ENCODE data around the gene SPDYE2B. TPM values are rescaled to one million over a fixed set of nuclear protein-coding genes. Genes with fewer than 3 reads are reported as not detected.
A peak's percentile ranks its signal among the peaks of the same experiment; 100 is the strongest.
"Not testable (repeated sequence)": the region's sequence is repeated elsewhere in the genome, so short reads cannot be mapped to it uniquely, and the experiment has no call there.

SPDYE2B gene
- total RNA-seq, 2 experiments from 2014 or later = not detected

DNA sequence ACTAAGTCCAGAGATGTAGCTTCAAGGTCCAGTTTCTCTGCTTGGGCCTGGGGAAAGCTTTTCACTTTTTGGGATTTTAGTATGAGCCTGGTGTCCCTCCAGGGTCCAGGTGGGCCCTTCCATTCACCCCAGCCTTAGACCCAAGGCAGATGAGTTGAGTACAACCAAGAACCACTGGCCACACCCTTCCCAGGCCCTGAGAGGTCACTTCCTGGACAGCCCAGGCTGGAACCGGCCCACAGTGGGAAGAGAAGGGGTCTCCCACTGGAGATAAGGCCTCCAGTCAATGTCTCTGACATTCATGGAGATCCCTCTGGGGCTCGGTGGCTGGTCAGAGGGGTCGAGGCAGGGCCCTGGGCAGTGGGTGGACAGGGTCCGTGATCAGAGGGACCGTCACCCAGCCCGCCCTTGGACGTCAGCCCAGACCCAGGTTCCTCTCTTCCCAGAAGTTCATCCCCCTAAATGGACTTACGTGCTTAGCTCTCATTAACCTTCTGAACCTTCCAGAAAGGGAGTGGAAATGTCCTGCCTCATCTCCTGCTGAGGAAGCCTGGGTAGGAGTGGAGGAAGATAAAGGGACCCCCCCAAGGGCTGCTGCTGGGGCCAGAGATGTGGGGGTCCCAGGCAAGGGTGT lies 22.7 kb upstream of the SPDYE2B start:
- H3K36me3 Mint-ChIP-seq (ENCODE audit: low read depth); H3K36me3 ChIP-seq (ENCODE audit: insufficient read depth, low read length); H3K4me3 Mint-ChIP-seq; H3K27ac Mint-ChIP-seq; intact Hi-C loops (cut with DNase I, micrococcal nuclease); H3K4me1 ChIP-seq (ENCODE audit: insufficient read depth, low read length); H3K27me3 Mint-ChIP-seq; CTCF ChIA-PET; H3K27me3 ChIP-seq (ENCODE audit: control insufficient read depth in 1 of 2, insufficient read depth in 2 of 2, low read length in 2 of 2); H3K4me1 Mint-ChIP-seq (ENCODE audit: low read depth); H3K27ac ChIP-seq (ENCODE audit: low read depth in 1 of 2, low read length in 2 of 2); DNase-seq; POLR2A ChIA-PET; H3K4me3 ChIP-seq (ENCODE audit: low read length); ATAC-seq (ENCODE audit: poor library complexity); H3K9me3 ChIP-seq (ENCODE audit: control insufficient read depth in 1 of 2, insufficient read depth in 1 of 2, low read length in 2 of 2); H3K9me3 Mint-ChIP-seq: not testable (repeated sequence)

DNA sequence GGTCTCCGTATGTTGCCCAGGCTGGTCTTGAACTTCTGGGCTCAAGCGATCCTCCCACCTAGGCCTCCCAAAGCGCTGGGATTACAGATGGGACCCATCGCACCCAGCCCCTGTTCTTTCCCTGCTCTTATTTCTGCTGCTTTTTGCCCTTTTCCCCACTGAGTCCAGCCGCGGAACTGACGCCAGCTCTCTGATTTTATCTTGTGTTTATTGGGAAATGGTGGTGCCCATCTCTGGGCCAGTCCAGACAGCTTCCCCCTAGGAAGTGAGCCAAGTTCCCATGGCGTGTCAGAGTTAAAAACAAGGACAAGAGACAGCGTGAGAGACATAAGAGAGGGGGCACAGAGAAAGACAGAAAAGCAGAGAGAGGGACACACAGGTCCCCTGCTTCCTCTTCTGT lies 19.5 kb upstream of the SPDYE2B start:
- CTCF ChIA-PET; H3K27me3 ChIP-seq (ENCODE audit: control insufficient read depth in 1 of 2, insufficient read depth in 2 of 2, low read length in 2 of 2); H3K9me3 Mint-ChIP-seq; POLR2A ChIA-PET; H3K4me3 Mint-ChIP-seq; H3K27me3 Mint-ChIP-seq; ATAC-seq (ENCODE audit: poor library complexity); H3K36me3 ChIP-seq (ENCODE audit: insufficient read depth, low read length); H3K4me1 ChIP-seq (ENCODE audit: insufficient read depth, low read length); H3K4me1 Mint-ChIP-seq (ENCODE audit: low read depth); H3K36me3 Mint-ChIP-seq (ENCODE audit: low read depth); intact Hi-C loops (cut with DNase I, micrococcal nuclease); H3K27ac ChIP-seq (ENCODE audit: low read depth in 1 of 2, low read length in 2 of 2); H3K27ac Mint-ChIP-seq; H3K9me3 ChIP-seq (ENCODE audit: control insufficient read depth in 1 of 2, insufficient read depth in 1 of 2, low read length in 2 of 2); H3K4me3 ChIP-seq (ENCODE audit: low read length): not testable (repeated sequence)
- peak in 1 of 14 experiments; percentile 4 for DNase-seq

DNA sequence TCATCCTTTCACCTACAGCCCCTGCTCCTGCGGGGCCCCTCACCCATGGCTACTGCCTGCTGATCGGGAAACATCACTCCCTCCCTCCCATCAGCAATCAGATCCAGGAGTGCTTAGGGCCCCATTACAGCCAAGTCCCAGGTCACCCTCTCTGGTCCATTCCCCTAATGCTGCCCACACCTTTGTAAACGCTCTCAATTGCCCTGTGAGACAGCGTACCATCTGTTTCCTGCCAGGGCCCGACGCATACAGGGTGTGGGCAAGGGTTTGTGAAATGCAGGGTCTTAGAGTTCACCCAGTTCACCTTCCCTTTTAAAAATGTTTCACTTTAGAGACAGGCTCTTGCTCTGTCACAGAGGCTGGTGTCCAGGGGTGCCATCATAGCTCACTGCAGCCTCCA lies 15.8 kb upstream of the SPDYE2B start:
- H3K27me3 ChIP-seq (ENCODE audit: control insufficient read depth in 1 of 2, insufficient read depth in 2 of 2, low read length in 2 of 2); H3K27ac Mint-ChIP-seq; intact Hi-C loops (cut with DNase I, micrococcal nuclease); H3K4me1 ChIP-seq (ENCODE audit: insufficient read depth, low read length); H3K27me3 Mint-ChIP-seq; H3K36me3 Mint-ChIP-seq (ENCODE audit: low read depth); H3K9me3 ChIP-seq (ENCODE audit: control insufficient read depth in 1 of 2, insufficient read depth in 1 of 2, low read length in 2 of 2); H3K27ac ChIP-seq (ENCODE audit: low read depth in 1 of 2, low read length in 2 of 2); H3K9me3 Mint-ChIP-seq; H3K4me1 Mint-ChIP-seq (ENCODE audit: low read depth); H3K36me3 ChIP-seq (ENCODE audit: insufficient read depth, low read length); POLR2A ChIA-PET; H3K4me3 ChIP-seq (ENCODE audit: low read length); ATAC-seq (ENCODE audit: poor library complexity); CTCF ChIA-PET; H3K4me3 Mint-ChIP-seq: not testable (repeated sequence)
- peak in 1 of 14 experiments; percentile 19 for DNase-seq

DNA sequence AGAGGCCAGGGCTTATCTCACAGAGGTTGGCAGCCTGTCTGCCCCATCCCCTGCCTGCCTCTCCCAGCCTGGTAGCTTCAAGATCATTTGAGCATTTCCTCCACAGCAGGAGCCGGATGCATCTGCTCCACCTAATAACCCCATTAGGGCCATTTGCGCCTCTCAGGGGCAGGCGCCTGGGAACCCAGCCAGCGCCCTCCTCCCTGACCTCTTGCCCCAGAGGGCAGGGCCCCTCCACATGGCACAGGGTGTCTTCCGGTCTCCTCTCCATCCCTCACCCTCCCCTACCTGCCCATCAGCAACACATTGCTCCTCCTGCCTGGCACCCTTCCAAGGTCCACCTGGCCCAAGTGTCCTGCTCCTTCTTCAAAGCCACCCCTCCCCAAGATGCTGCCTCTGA lies 14.8 kb upstream of the SPDYE2B start:
- H3K27ac ChIP-seq (ENCODE audit: low read depth in 1 of 2, low read length in 2 of 2); H3K4me3 Mint-ChIP-seq; CTCF ChIA-PET; H3K9me3 Mint-ChIP-seq; H3K27me3 ChIP-seq (ENCODE audit: control insufficient read depth in 1 of 2, insufficient read depth in 2 of 2, low read length in 2 of 2); DNase-seq; POLR2A ChIA-PET; H3K27ac Mint-ChIP-seq; H3K36me3 ChIP-seq (ENCODE audit: insufficient read depth, low read length); H3K4me1 Mint-ChIP-seq (ENCODE audit: low read depth); H3K9me3 ChIP-seq (ENCODE audit: control insufficient read depth in 1 of 2, insufficient read depth in 1 of 2, low read length in 2 of 2); H3K36me3 Mint-ChIP-seq (ENCODE audit: low read depth); H3K4me3 ChIP-seq (ENCODE audit: low read length); H3K4me1 ChIP-seq (ENCODE audit: insufficient read depth, low read length); intact Hi-C loops (cut with DNase I, micrococcal nuclease); ATAC-seq (ENCODE audit: poor library complexity); H3K27me3 Mint-ChIP-seq: not testable (repeated sequence)

DNA sequence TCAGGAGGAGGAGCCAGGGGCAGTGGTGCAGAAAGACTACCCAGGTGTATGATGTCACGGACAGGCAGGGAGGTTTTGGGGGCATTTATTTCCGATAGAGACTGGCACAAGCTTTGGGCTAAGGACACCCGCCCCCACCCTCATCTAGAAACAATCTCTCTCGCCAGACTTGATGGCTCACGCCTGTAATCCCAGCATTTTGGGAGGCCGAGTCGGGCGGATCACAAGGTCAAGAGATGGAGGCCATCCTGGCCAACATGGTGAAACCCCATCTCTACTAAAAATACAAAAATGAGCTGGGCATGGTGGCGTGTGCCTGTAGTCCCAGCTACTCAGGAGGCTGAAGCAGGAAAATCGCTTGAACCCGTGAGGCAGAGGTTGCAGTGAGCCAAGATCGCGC lies 13.2 kb upstream of the SPDYE2B start:
- H3K9me3 ChIP-seq (ENCODE audit: control insufficient read depth in 1 of 2, insufficient read depth in 1 of 2, low read length in 2 of 2); H3K27ac ChIP-seq (ENCODE audit: low read depth in 1 of 2, low read length in 2 of 2); ATAC-seq (ENCODE audit: poor library complexity); H3K4me1 ChIP-seq (ENCODE audit: insufficient read depth, low read length); H3K27me3 ChIP-seq (ENCODE audit: control insufficient read depth in 1 of 2, insufficient read depth in 2 of 2, low read length in 2 of 2); H3K9me3 Mint-ChIP-seq; intact Hi-C loops (cut with DNase I, micrococcal nuclease); H3K27me3 Mint-ChIP-seq; H3K36me3 ChIP-seq (ENCODE audit: insufficient read depth, low read length); H3K4me3 Mint-ChIP-seq; H3K27ac Mint-ChIP-seq; H3K4me3 ChIP-seq (ENCODE audit: low read length); H3K36me3 Mint-ChIP-seq (ENCODE audit: low read depth); POLR2A ChIA-PET; H3K4me1 Mint-ChIP-seq (ENCODE audit: low read depth); CTCF ChIA-PET: not testable (repeated sequence)
- DNase-seq = peak in 1 of 14 experiments; percentile 16

DNA sequence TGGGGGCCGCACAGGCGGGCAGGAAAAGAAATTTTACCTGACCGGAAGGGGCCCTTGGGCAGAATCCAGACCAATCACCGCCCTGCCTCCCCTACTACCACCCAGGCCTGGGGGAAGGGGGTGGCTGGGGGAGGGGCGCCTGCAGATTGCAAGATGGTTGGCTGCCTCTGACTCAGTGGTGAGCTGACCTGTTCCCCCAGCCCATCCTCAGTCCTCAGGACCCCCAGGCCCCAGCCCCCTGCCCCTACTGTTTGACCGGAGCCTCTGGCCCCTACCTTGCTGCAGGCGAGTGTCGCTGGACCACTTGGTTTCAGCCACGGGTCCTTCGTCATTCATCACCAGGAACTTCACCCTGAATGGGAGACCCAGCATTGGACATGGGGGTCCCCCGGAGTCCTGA lies 11.3 kb upstream of the SPDYE2B start:
- ATAC-seq (ENCODE audit: poor library complexity); H3K4me1 Mint-ChIP-seq (ENCODE audit: low read depth); H3K4me3 ChIP-seq (ENCODE audit: low read length); H3K9me3 Mint-ChIP-seq; H3K4me1 ChIP-seq (ENCODE audit: insufficient read depth, low read length); H3K27me3 ChIP-seq (ENCODE audit: control insufficient read depth in 1 of 2, insufficient read depth in 2 of 2, low read length in 2 of 2); H3K27me3 Mint-ChIP-seq; intact Hi-C loops (cut with DNase I, micrococcal nuclease); H3K36me3 Mint-ChIP-seq (ENCODE audit: low read depth); POLR2A ChIA-PET; H3K27ac ChIP-seq (ENCODE audit: low read depth in 1 of 2, low read length in 2 of 2); CTCF ChIA-PET; H3K9me3 ChIP-seq (ENCODE audit: control insufficient read depth in 1 of 2, insufficient read depth in 1 of 2, low read length in 2 of 2); H3K36me3 ChIP-seq (ENCODE audit: insufficient read depth, low read length); H3K4me3 Mint-ChIP-seq; H3K27ac Mint-ChIP-seq: not testable (repeated sequence)
- peak in 5 of 14 experiments; percentile 0 to 33 (median 1) for DNase-seq

DNA sequence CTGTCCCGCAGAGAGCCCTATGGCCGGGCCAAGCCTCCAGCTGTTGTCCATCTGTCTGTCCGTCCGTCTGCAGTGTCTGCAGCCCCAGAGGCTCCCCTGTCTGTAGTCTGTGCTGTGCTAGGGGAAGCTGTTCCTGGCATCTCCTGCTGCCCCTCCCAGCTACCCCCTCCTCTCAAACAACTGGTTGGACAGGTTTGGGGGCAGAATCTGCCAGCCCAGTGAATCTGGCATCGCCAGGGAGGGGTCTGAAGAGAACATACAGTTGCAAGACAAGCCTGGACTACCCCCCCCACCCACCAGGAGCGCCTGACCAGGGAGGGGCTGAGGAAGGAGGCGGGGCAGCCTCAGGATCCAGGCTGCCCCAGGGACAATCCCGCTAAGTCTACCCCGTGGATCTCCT lies 7.4 kb upstream of the SPDYE2B start, which contains the start of gene UPK3BL1:
TSS of gene UPK3BL1 (minus strand) at position 101 of the 400 bp plus-strand sequence. CDS start at position 51, 50 bp downstream.
- H3K27me3 Mint-ChIP-seq; H3K27ac Mint-ChIP-seq; H3K27ac ChIP-seq (ENCODE audit: low read depth in 1 of 2, low read length in 2 of 2); CTCF ChIA-PET; H3K4me1 ChIP-seq (ENCODE audit: insufficient read depth, low read length); H3K4me3 ChIP-seq (ENCODE audit: low read length); H3K4me3 Mint-ChIP-seq; H3K9me3 ChIP-seq (ENCODE audit: control insufficient read depth in 1 of 2, insufficient read depth in 1 of 2, low read length in 2 of 2); H3K36me3 Mint-ChIP-seq (ENCODE audit: low read depth); ATAC-seq (ENCODE audit: poor library complexity); DNase-seq; POLR2A ChIA-PET; H3K36me3 ChIP-seq (ENCODE audit: insufficient read depth, low read length); intact Hi-C loops (cut with DNase I, micrococcal nuclease); H3K9me3 Mint-ChIP-seq; H3K4me1 Mint-ChIP-seq (ENCODE audit: low read depth); H3K27me3 ChIP-seq (ENCODE audit: control insufficient read depth in 1 of 2, insufficient read depth in 2 of 2, low read length in 2 of 2): not testable (repeated sequence)

Data from CD4-positive, alpha-beta T cell (primary cell).